NB4 (cell line): ENCODE data around the gene PSMD10.

Source experiments
- DNase-seq: peaks from one replicate; pipeline ENCODE4 v3.0.0; 2010; ENCODE audit warnings: low read depth
- H3K4me3 ChIP-seq: one replicate; pipeline ENCODE4 v1.5.1; 2011; ENCODE audit warnings: mild to moderate bottlenecking, low read depth, low read length, moderate library complexity
- CTCF ChIP-seq: IDR thresholded peaks from one replicate; pipeline ENCODE4 v1.5.1; 2012; ENCODE audit warnings: low read depth, low read length
- MYC ChIP-seq: IDR thresholded peaks from 2 replicates; pipeline ENCODE4 v1.6.1; 2011; ENCODE audit warnings: low read depth, low read length

PSMD10 gene

GRCh38 chrX:108034725-108035124 lies 56.6 kb downstream of the PSMD10 start:
- no peak overlapping the region for H3K4me3 ChIP-seq
- no peak for TF ChIP-seq CTCF
- no peak for TF ChIP-seq MYC
- DNase-seq, result no peak
